NCI-H748 (cell line): ENCODE measurements around the gene CRAMP1.

Experiments
- DNase-seq: peaks from one replicate; lab custom pipeline; 2025; ENCODE audit not compliant: unreplicated experiment; lab: John Stamatoyannopoulos, UW

The CRAMP1 gene

GRCh38 chr16:1677942-1678499, 65.9 kb downstream of the CRAMP1 start, which contains the start of gene JPT2:
JPT2 (plus strand) TSS chr16:1678279; CDS start chr16:1678313, 34 bp downstream.
- DNase-seq = peak; percentile 97

DNA sequence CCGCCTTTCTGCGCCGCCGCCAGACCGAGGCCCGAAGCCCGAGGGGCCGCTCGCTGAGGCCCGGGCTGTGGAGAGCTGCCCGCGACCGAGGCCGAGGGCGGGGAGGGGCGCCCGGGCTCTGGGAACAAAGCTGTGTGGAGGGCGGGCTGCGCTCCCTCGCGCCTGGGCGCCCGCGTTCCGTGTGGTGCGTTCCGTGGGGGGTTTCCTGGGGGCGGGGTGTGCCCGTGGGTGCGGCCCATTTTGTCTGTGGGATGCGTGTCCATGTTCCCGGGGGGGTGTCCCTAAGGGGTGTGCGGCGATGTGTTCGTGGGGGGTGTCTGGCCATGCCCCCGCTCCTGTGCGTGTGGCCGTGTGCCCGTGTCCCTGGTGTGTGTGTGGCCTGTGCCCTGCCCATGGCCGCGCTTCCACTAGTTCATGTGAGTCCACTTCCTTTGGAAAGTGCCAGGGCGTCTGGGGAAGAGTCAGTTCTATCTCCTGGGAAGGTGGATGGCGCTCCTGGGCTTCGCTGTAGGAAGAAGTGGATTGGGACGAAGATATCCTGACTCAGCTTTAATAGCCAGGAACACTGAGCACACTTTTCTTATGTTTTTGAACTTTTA, 66.4 kb downstream of the CRAMP1 start:
- DNase-seq = peak; percentile 39

DNA sequence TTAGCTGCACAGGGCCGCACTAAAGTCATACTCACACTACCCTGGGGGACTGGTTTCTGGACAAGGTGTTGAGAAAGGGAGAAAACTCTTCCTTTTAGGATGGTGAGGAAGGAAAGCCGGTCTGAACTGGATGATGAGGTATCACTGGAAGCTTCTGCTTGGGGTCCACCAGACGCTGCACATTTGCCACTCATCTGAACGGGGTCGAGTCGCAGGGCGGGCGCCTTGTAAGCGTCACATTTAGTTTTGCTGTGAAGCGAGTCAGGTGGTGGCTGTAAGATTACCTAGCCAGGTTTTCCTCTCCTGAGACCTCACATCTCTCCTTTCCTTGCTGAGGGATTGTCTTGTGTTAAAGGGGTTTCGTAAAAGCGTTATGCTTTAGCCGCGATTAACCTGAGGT, 68.2 kb downstream of the CRAMP1 start:
- DNase-seq = no peak

- no peak for DNase-seq
Observed at GRCh38 chr16:1681032-1681431, 68.9 kb downstream of the CRAMP1 start.

GRCh38 chr16:1687427-1688316, 75.5 kb downstream of the CRAMP1 start:
- DNase-seq = no peak

DNA sequence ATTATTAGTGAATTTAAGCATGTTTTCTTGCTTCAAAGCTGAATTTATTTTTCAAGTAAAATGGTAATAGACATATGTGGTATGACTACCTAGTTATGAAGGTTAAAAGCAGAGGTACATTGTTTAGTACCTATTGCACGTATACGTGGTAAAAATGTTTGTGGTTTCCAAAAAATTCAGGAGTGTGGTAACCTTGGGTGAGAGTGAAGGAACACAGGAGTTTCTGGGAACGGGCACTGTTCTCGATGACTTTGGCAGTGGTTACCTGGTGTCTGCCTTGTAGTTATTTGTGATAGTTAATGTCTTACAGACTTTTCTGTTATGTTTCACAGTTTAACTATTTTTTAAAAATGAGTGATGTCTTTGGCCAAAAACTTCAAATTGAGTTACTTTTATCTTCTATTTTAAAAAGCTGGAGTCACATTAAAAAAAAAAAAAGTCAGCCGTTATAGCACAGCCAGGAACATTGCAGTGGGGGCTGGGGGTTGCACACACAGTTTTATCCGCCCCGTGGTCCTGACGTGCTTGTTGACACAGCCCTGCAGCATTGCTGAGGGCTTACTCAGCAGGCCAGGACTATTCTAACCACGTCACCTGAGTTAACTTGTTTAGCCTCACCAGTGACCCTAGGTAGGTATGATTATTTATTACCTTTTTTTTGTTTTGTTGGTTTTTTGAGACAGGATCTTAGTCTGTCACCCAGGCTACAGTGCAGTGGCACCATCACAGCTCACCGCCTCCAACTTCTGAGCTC, 76.8 kb downstream of the CRAMP1 start:
- DNase-seq = no peak

- no peak for DNase-seq
Observed at GRCh38 chr16:1689853-1690252, 77.7 kb downstream of the CRAMP1 start.

- no peak for DNase-seq
Observed at GRCh38 chr16:1690810-1691209, 78.7 kb downstream of the CRAMP1 start.

DNA sequence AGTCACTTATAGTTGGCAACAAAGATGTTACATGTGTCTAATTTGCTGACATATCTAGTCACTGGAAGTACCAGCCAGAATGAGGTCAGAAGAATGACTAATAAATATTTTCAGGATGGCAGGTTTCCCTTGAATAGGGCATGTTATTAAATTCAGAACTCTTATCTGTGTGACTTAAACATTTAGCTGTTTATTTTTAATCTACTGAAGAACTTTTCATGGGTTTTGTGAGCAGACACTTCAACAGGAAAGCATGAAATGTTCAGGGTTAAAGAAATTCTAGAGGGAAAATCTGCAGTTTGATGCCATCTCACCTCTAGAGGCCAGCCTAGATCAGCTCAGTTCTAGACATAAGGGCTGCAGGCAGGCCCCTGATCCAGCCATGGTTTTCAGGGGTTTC, 79.1 kb downstream of the CRAMP1 start:
- DNase-seq = no peak

DNA sequence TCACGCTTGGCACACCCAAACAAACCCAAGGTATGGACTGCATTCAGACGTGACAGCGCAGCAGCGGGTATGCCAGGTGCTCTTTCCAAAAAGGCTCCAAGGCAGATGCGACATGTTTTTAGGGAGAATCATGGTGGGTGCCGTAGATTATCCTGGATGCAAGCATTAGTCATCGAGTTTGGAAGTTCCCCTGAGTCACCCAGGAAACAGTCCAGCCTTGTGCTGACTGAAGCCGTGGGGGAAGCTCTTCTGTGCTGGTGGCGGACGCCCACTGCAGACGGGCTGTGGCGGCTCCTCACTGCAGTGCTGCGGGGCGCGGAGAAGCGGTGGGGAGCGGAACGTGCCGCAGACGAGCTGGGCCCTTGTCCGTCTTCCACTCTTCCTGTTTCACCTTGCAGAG, 79.8 kb downstream of the CRAMP1 start:
- DNase-seq = no peak

DNA sequence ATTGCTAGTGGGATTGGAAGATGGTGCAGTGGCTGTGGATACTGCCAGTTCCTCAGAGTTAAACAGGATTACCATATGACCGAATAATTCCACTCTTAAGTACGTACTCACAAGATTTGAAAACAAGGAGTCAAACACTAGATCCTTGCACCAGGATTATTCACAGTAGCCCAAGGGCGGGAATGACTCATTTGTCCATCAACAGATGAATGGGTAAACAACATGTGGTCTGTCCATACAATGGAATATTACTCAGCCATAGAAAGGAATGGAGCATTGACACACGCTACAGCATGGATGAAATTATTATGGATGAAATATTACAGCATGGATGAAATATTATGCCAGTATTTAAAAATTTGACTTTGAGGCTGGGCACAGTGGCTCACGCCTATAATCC, 84.7 kb downstream of the CRAMP1 start:
- DNase-seq = no peak

GRCh38 chr16:1698680-1699079, 86.5 kb downstream of the CRAMP1 start:
- no peak for DNase-seq

- no peak for DNase-seq
Observed at GRCh38 chr16:1700246-1700645, 88.1 kb downstream of the CRAMP1 start.

DNA sequence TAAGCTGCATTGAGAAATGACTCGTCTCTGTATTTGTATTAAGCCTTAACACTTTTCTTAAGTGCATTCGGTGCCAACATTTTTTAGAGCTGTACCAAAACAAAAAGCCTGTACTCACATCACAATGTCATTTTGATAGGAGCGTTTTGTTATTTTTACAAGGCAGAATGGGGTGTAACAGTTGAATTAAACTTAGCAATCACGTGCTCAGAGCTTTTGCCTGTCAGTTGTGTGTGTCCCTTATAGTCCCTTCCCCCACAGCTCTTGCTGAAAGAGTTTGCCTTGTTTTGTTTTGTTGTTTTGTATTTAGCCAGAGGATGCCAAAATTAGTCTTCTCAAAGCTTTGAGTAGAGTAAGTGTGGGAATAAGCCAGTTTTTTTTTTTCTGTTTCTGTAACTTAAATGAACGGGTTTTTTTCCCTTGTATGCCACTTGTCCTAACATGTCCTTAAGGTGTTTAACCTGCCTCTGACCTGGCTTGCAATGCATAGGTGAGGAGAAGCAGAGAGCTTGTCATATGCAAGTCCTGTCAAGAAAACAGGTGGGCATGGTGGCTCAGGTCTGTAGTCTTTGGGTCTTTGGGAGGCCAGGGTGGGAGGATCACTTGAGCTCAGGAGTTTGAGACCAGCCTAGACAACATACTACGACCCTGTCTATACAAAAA, 89.2 kb downstream of the CRAMP1 start:
- no peak for DNase-seq

DNA sequence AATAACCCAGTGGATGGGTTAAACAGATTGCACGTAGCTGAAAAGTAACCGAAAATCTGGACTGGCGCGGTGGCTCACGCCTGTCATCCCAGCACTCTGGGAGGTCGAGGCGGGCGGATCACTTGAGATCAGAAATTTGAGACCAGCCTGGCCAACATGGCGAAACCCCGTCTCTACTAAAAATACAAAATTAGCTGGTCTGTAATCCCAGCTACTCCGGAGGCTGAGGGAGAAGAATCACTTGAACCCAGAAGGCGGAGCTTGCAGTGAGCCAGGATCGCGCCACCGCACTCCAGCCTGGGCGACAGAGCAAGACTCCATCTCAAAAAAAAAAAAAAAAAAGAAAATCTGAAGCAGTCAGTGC, 93.1 kb downstream of the CRAMP1 start:
- peak; percentile 38 for DNase-seq

DNA sequence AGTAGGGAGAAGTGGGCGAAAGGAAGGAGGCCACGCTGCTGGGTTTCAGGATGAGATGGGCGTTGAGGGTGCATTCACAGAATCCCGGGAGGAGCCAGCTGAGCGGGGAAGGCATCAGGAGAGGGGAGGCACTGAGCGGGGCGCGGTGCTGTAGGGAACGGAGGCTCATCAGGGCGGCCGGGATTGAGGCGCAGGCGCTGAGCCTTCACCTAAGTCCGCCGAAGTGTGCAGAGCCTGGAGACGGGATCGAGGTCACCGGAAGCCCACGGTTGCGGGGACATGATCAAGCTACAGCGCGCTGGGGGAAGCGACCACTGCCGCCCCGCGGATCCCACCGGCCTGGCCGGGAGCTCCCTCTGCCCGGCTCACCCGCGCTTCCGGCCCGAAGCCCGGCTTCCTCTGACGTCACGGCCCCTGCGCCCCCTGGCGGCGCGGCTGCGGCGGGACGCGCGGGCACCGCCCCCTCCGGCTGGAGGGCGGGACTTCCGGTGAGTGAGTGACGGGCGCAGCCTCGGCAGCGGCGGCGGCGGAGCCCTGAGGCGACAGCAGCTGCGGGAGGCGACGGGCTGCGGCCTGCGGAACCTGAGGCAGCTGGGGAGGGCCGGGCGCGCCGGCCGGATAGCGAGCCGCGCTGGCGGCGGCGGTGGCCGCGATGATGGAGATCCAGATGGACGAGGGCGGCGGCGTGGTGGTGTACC, 93.7 kb downstream of the CRAMP1 start, which contains the start of gene MAPK8IP3:
Gene MAPK8IP3, plus strand, starts transcription at position 508 of the 698 bp plus-strand sequence. Its CDS starts 145 bp downstream, at position 653.
- peak; percentile 79 for DNase-seq

DNA sequence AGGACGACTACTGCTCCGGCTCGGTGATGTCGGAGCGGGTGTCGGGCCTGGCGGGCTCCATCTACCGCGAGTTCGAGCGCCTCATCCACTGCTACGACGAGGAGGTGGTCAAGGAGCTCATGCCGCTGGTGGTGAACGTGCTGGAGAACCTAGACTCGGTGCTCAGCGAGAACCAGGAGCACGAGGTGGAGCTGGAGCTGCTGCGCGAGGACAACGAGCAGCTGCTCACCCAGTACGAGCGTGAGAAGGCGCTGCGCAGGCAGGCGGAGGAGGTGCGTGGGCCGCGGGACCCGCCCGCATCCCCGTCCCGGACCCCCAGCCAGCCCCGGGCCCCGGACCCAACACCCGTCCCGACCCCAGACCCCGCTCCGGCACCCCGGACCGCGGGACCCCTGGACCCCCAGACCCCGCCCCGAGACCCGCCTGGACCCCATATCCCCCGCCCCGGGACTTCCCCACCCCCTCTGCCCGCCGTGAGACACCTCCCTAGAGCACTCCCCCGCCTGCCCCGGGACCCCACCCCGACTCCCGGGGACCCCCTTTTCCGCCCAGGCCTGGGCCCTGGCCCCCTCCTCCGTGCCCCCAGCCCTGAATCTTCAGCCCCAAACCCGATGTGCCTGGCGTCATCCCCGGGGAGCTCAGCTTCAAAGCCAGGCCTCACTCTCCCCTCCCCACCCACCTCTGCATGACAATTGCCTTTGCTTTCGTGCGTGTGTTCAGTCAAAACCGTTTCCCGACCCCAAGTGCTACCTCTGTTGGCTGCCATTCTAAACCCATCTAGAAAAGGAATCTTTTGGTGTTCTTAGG, 94.4 kb downstream of the CRAMP1 start:
- DNase-seq = peak; percentile 31

DNA sequence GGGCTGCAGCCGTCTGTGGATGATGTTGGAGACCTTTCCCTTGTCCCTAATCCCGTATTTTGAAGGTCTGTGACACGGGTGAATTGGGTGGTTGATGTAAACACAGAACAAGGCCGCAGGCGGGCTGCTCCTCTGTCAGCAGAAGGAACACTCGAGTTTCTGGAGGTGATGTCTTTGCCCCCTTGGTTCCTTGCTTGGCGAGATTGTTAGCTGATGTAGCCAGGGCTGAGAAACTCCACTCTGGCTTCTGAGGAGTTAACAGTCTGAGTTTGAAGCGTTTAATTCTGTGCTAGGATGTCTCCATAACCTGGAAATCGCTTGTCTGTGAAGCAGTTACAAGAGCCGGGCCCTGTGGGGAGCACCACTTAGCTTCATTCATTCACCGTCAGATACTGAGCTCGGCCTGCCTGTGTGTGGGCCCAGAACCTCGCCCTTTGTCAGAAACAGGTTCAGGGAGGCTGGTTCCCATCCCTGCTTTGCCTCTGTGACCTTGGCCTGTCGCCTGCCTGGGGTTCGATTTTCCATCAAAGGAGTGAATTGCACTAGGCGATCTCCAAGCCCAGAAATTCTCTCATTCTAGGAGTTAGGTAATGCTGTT, 95.1 kb downstream of the CRAMP1 start:
- no peak for DNase-seq
